Chondrocyte (in vitro differentiated cells): ENCODE measurements around the gene F2. TPM values are rescaled to one million over a fixed set of nuclear protein-coding genes. Genes with fewer than 3 reads are reported as not detected.

Experiments used
- DNase-seq: peaks from one replicate; pipeline ENCODE4 v3.0.0; 2021; ENCODE audit warnings: mixed read lengths, low spot score
- H3K27ac Mint-ChIP-seq: one replicate; pipeline ENCODE4 v1.8.0; 2021; ENCODE audit warnings: mild to moderate bottlenecking, moderate library complexity, mixed read lengths; ENCODE audit not compliant: unreplicated experiment
- H3K27me3 Mint-ChIP-seq: 2 replicates; pipeline ENCODE4 v1.8.0; 2021; ENCODE audit warnings: low read depth, mixed read lengths
- H3K36me3 Mint-ChIP-seq: 2 replicates; pipeline ENCODE4 v1.8.0; 2021; ENCODE audit warnings: low read depth, mixed read lengths
- H3K4me1 Mint-ChIP-seq: 2 replicates; pipeline ENCODE4 v1.8.0; 2021; ENCODE audit warnings: low read depth, mild to moderate bottlenecking, mixed read lengths
- H3K4me3 Mint-ChIP-seq: one replicate; pipeline ENCODE4 v1.8.0; 2021; ENCODE audit warnings: mild to moderate bottlenecking, moderate library complexity, mixed read lengths; ENCODE audit not compliant: unreplicated experiment
- H3K9me3 Mint-ChIP-seq: 2 replicates; pipeline ENCODE4 v1.8.0; 2021; ENCODE audit warnings: low read depth, mixed read lengths
- CTCF ChIP-seq: fragments of 200-600 bp; sonication (generic); IDR thresholded peaks from 2 replicates; pipeline ENCODE4 v1.5.0; 2021; ENCODE audit warnings: antibody characterized with exemption, mild to moderate bottlenecking, moderate library complexity
- total RNA-seq: library from RNA; stranded (reverse); gene quantifications from 3 replicates; pipeline ENCODE4 v1.2.1, GENCODE V29; 2021

The F2 gene
- total RNA-seq, 1 donor from 2014 or later, result 0.25 TPM

- Mint-ChIP-seq H3K27me3 (no peaks in the 10 kb centered on the region), H3K36me3 (peaks cover 12% of the 10 kb centered on the region)
- TF ChIP-seq CTCF, result no peak
These were observed 38.2 kb upstream of the F2 start for GRCh38 chr11:46680815-46681214.

GRCh38 chr11:46681814-46682213, 37.2 kb upstream of the F2 start:
- no peaks in the 10 kb centered on the region for H3K27me3 Mint-ChIP-seq
- H3K36me3 Mint-ChIP-seq, result peaks cover 18% of the 10 kb centered on the region
- no peaks in the 10 kb centered on the region for H3K9me3 Mint-ChIP-seq
- TF ChIP-seq CTCF, result no peak
- H3K27ac Mint-ChIP-seq, result no peak overlapping the region
- H3K4me3 Mint-ChIP-seq, result no peak overlapping the region
- peaks cover 23% of the 10 kb centered on the region for H3K4me1 Mint-ChIP-seq
- DNase-seq, result no peak

More at GRCh38 chr11:46680815-46681214, 38.2 kb upstream of the F2 start:
- Mint-ChIP-seq H3K4me1 (peaks cover 25% of the 10 kb centered on the region), H3K9me3 (no peaks in the 10 kb centered on the region), H3K27ac (no peak overlapping the region), H3K4me3 (no peak overlapping the region)
- DNase-seq, result peak; percentile 88

GRCh38 chr11:46682773-46683752, 36.0 kb upstream of the F2 start:
- H3K36me3 Mint-ChIP-seq, result peaks cover 24% of the 10 kb centered on the region
- H3K9me3 Mint-ChIP-seq, result no peaks in the 10 kb centered on the region

GRCh38 chr11:46684367-46684766, 34.6 kb upstream of the F2 start:
- DNase-seq, result no peak
- no peak overlapping the region for H3K4me3 Mint-ChIP-seq
- peaks cover 21% of the 10 kb centered on the region for H3K36me3 Mint-ChIP-seq
- TF ChIP-seq CTCF, result no peak
- no peak overlapping the region for H3K27ac Mint-ChIP-seq
- H3K27me3 Mint-ChIP-seq, result no peaks in the 10 kb centered on the region
- peaks cover 30% of the 10 kb centered on the region for H3K4me1 Mint-ChIP-seq
- no peaks in the 10 kb centered on the region for H3K9me3 Mint-ChIP-seq

More at GRCh38 chr11:46682773-46683752, 36.0 kb upstream of the F2 start:
- Mint-ChIP-seq H3K4me1 (peaks cover 30% of the 10 kb centered on the region), H3K27ac (peak overlapping the region; percentile 61), H3K4me3 (no peak overlapping the region), H3K27me3 (no peaks in the 10 kb centered on the region)
- TF ChIP-seq CTCF, result no peak
- no peak for DNase-seq

- no peaks in the 10 kb centered on the region for H3K9me3 Mint-ChIP-seq
- DNase-seq, result no peak
- peaks cover 18% of the 10 kb centered on the region for H3K36me3 Mint-ChIP-seq
- H3K27ac Mint-ChIP-seq, result peak overlapping the region; percentile 64
- no peak for TF ChIP-seq CTCF
- H3K27me3 Mint-ChIP-seq, result no peaks in the 10 kb centered on the region
- H3K4me1 Mint-ChIP-seq, result peaks cover 30% of the 10 kb centered on the region
- no peak overlapping the region for H3K4me3 Mint-ChIP-seq
These were observed 31.9 kb upstream of the F2 start for GRCh38 chr11:46686886-46687795.
